Measurements from ENCODE around the gene PLCL1.

The PLCL1 gene

DNA sequence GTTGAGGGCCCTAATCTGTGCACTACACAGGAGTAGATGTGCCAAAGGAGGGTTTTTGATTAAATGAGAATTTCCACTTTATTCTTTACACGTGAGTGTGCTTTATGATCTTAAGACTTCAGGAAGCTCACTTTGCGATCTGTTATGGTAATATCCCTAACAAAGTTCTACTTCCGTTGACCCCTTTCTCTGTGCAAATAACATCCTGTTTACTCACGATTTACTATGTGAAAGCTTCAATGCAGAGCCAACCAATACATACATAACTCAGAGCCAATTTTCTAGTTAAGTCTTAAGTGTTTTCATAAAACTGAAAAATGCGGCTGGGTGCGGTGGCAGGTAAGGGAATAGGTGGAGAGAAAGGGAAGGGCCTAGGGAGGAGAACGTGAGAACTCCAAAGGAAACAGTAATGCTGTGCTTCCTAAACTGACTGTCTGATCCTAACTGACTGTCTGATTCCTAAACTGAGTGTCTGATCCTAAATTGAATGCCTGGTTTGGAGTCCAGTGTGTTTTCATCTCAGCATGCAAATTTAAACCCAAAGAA is 87.6 kb downstream of the PLCL1 start:
- H3K4me3 ChIP-seq (ENCODE audit: low read depth, low read length) = no peak overlapping the region
- TF ChIP-seq, protein P1, sequence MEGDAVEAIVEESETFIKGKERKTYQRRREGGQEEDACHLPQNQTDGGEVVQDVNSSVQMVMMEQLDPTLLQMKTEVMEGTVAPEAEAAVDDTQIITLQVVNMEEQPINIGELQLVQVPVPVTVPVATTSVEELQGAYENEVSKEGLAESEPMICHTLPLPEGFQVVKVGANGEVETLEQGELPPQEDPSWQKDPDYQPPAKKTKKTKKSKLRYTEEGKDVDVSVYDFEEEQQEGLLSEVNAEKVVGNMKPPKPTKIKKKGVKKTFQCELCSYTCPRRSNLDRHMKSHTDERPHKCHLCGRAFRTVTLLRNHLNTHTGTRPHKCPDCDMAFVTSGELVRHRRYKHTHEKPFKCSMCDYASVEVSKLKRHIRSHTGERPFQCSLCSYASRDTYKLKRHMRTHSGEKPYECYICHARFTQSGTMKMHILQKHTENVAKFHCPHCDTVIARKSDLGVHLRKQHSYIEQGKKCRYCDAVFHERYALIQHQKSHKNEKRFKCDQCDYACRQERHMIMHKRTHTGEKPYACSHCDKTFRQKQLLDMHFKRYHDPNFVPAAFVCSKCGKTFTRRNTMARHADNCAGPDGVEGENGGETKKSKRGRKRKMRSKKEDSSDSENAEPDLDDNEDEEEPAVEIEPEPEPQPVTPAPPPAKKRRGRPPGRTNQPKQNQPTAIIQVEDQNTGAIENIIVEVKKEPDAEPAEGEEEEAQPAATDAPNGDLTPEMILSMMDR (conservative IDR thresholded peaks at IDR 0.05; ENCODE audit: low read depth, low read length) = no peak
- no peak for DNase-seq (ENCODE audit: low read depth)

DNA sequence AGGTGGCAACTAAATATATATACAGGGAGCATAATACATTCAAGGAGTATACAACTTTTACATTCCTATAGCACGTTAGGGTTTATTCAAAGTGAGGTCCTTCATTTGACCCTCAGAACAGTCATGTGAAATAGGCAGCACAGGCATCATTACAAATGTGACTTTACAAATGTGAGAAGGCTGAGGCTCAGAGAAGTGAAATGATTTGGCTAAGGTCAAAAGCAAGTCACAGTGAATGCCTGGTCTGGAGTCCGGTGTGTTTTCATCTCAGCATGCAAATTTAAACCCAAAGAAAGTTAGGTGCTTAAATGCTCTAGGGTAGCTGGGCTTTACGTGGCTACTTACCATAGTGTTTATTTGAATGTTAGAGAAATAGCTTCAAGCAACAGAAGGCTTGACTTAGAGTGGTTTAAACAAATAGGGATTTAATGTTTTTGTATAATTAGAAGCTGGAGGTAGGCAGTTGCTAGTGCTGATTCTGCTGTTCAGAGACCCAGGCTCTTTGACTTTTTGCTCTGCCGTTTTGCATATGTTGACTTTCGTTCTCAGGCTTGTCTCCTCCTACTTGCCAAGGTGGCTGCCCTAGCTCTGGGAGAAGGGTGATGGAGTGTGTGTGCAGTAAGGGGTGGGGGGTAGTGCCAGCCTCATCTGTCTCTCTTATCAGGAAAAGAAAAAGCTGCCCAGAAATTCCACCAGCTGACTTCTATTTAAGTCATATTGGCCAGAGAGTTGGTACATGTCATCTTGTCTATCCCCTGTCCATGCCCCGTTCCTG is 89.2 kb downstream of the PLCL1 start:
- TF ChIP-seq, protein P1 (conservative IDR thresholded peaks at IDR 0.05; ENCODE audit: low read depth, low read length) = no peak
- no peak for DNase-seq (ENCODE audit: low read depth)
- no peak overlapping the region for H3K4me3 ChIP-seq (ENCODE audit: low read depth, low read length)

DNA sequence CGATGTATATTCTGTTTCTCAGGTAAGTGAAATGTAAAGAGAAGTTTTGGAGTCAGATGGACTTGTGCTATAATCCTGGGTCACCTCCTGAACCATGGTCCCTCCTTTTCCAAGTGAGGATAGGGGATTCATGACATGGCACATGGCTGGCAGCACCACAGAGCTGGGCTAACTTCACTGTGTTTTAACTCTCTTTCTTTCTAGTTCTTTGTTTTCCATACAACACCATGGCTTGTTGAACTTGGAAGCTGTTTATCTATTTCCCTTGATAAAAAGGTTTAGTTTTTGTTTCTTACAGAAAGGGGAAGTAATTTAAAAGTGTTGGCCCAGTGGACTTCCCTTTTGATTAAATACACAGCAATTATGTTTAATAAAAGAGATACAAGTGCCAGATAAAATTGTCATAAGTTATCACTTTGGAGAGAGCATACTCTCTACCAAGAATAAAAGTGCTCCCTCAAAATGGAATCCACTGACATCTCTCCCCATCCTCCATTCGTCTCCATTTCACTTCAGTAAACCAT is 90.4 kb downstream of the PLCL1 start:
- H3K4me3 ChIP-seq (ENCODE audit: low read depth, low read length) = no peak overlapping the region
- DNase-seq (ENCODE audit: low read depth) = no peak
- TF ChIP-seq, protein P1 (conservative IDR thresholded peaks at IDR 0.05; ENCODE audit: low read depth, low read length) = no peak

DNA sequence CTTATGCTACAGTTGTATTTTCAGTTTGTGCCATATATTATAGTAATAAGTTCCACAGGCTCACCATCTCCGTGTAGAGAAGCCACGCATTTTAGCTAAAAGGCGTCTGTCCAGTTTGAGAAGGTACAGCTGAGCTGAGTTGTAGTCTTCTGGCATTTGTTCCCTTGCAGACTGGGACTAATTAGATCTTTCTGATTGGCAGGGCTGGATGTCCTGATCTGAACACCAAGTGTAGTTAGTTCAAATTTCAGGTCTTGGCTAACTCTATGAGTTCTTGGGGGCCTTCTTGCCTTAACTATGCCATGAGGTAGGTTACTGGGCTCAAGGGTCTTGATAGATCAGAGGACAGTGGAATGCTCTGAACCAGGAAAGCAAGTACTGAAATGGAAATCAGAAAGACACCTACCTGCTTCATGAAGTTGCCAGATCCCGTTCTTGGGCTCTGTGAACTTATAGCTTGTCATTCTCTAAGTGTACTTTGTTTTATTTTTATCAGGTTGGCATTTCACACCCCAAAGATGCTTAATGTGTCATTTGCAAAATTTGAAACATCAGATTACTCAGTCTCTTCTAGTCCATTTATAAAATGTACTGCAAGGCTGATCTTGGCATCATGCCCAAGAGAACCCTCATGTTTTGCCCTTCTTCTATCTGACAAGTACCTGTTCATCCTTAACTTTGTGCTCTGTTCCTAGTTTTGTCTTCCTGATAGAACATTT is 93.7 kb downstream of the PLCL1 start:
- TF ChIP-seq, protein P1 (conservative IDR thresholded peaks at IDR 0.05; ENCODE audit: low read depth, low read length) = no peak
- no peak overlapping the region for H3K4me3 ChIP-seq (ENCODE audit: low read depth, low read length)
- no peak for DNase-seq (ENCODE audit: low read depth)

DNA sequence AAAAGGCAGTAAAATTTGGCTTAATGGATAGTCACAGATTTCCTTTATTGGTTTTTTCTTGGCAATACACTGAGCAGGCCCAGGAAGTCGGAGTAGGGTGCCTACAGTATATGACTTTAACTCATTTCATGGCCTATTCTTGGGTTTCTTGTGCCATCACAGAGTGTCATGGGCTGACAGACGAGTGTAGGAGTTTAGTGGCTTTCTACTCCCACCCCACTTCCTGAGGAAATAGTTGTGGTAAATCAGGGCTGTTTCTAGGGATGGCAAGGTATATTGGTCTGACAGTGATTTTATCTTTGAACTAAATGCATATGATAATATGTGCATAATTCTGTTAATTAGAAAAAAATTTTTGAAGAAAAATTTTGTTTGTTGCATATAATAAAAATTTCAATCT is 100.1 kb downstream of the PLCL1 start:
- TF ChIP-seq, protein P1 (conservative IDR thresholded peaks at IDR 0.05; ENCODE audit: low read depth, low read length) = no peak
- DNase-seq (ENCODE audit: low read depth) = no peak
- H3K4me3 ChIP-seq (ENCODE audit: low read depth, low read length) = no peak overlapping the region

DNA sequence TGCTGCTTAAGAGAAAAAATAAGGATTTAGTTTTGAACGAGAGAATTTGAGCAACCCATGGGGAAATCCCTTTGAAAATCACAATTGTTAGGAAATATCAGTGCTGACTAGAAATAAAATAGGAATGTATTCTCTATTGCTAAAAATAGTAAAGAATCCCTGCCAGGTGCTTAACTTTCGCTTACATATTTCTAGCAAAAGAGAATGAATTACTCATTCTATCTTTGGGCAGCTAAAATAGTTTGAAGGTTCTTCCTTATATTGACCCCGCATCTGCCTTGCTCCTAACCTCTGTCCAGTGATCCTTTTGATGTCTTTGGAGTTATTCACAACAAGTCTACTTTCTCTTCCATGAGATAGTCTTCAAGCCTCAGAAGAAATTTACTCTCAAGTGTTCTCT is 103.8 kb downstream of the PLCL1 start:
- DNase-seq (ENCODE audit: low read depth) = no peak
- TF ChIP-seq, protein P1 (conservative IDR thresholded peaks at IDR 0.05; ENCODE audit: low read depth, low read length) = no peak
- H3K4me3 ChIP-seq (ENCODE audit: low read depth, low read length) = no peak overlapping the region
